Measurements from ENCODE around the gene CCDC92B.
A peak's percentile ranks its signal among the peaks of the same experiment; 100 is the strongest.

CCDC92B gene

GRCh38 chr17:2749058-2749783 lies at the start of gene CCDC92B:
Gene CCDC92B (minus strand): TSS chr17:2749652. CDS start chr17:2735145, 14,507 bp downstream.
- FAIRE-seq (no peak), DNase-seq (ENCODE audit: insufficient read length, low spot score) (peak; percentile 84)
- TF ChIP-seq, protein P1, sequence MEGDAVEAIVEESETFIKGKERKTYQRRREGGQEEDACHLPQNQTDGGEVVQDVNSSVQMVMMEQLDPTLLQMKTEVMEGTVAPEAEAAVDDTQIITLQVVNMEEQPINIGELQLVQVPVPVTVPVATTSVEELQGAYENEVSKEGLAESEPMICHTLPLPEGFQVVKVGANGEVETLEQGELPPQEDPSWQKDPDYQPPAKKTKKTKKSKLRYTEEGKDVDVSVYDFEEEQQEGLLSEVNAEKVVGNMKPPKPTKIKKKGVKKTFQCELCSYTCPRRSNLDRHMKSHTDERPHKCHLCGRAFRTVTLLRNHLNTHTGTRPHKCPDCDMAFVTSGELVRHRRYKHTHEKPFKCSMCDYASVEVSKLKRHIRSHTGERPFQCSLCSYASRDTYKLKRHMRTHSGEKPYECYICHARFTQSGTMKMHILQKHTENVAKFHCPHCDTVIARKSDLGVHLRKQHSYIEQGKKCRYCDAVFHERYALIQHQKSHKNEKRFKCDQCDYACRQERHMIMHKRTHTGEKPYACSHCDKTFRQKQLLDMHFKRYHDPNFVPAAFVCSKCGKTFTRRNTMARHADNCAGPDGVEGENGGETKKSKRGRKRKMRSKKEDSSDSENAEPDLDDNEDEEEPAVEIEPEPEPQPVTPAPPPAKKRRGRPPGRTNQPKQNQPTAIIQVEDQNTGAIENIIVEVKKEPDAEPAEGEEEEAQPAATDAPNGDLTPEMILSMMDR (IDR thresholded peaks at IDR 0.05; ENCODE audit: insufficient read depth, missing control alignments): no peak

- TF ChIP-seq, protein P1 (IDR thresholded peaks at IDR 0.05; ENCODE audit: insufficient read depth, missing control alignments): no peak
- FAIRE-seq (no peak), DNase-seq (ENCODE audit: insufficient read length, low spot score) (no peak)
These were observed 49.2 kb upstream of the CCDC92B start for GRCh38 chr17:2798678-2799077.

- TF ChIP-seq, protein P1 (IDR thresholded peaks at IDR 0.05; ENCODE audit: insufficient read depth, missing control alignments): no peak
- DNase-seq (ENCODE audit: insufficient read length, low spot score) (no peak), FAIRE-seq (no peak)
These were observed 48.7 kb upstream of the CCDC92B start for GRCh38 chr17:2798188-2798587.

GRCh38 chr17:2797637-2798036 lies 48.2 kb upstream of the CCDC92B start:
- FAIRE-seq (no peak), DNase-seq (ENCODE audit: insufficient read length, low spot score) (no peak)
- TF ChIP-seq, protein P1 (IDR thresholded peaks at IDR 0.05; ENCODE audit: insufficient read depth, missing control alignments): no peak

DNA sequence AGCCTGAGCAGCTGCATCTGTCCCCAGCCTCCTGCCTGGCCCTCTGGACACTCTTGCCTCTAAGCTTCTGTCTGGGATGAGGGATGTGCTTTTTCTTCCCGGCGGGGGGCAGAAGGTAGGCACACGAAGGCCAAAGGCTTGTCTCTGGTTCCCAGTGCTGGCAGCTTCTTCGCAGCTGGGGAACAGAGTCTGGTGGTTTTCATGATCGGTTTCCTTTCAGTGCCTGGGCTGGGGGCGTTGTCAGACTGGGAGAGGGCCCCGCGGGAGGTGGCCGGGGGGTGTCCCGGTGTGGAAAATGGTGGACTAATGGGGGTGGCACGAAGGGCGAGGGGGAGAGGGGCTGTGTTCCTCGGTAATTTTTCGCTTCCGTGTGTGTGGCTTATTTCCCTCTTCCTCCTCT lies 47.8 kb upstream of the CCDC92B start:
- no peak for FAIRE-seq
- TF ChIP-seq, protein P1 (IDR thresholded peaks at IDR 0.05; ENCODE audit: insufficient read depth, missing control alignments): no peak
- no peak for DNase-seq (ENCODE audit: insufficient read length, low spot score)

DNA sequence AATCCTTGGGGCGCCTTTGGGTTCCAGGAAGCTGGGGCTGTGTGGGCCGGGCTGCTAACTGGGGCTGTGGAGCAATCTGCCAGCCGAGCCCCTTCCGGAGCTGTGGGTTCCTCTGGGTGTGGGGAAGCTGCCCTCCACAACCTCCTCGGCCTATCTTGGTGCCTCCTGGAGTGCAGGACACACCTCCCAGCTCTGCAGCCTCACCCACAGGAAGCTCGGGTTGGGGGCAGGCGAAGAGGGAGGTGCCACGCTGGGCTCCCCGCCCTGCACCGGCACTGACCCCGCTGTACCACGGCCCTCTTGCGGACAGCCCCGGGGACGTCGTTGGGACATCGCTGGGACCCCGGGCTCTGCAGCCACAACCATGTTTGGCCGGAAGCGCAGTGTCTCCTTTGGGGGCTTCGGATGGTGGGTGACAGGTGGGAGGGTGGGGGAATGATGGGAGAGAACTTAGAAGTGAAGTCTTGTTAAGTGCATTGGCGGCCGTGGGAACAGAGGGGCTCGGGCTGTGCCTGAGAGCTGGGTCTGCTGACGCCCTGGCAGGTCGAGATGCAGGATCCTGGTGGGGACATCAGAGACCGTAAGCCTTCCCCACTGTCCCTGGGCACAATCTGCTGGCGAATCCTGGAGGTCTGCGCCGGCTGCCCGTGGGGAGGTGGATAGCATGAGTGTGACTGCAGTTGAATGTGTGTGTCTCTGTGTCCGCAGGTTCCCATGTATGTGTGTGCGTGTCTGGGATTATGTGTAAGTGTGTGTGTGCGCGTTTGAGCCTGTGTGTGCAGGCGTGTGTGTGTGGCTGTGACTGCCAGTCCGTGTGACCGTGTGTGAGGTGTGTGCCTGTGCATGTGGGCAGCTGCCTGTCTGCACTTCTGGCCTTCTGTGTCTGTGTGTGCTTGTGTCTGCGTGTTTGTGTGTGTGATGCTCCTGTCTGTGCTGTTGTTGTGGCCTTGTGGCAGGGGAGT lies 47.0 kb upstream of the CCDC92B start, which contains the start of gene RAP1GAP2:
Gene RAP1GAP2, plus strand, starts transcription at position 275 of the 962 bp plus-strand sequence. Its CDS starts 90 bp downstream, at position 365.
- DNase-seq (ENCODE audit: insufficient read length, low spot score) (no peak), FAIRE-seq (no peak)
- TF ChIP-seq, protein P1 (IDR thresholded peaks at IDR 0.05; ENCODE audit: insufficient read depth, missing control alignments): no peak
